Thoracic aorta (tissue), 2 donors: ENCODE results near the gene PCSK4. TPM values are rescaled to one million over a fixed set of nuclear protein-coding genes. Genes with fewer than 3 reads are reported as not detected.
"Not testable (repeated sequence)": the region's sequence is repeated elsewhere in the genome, so short reads cannot be mapped to it uniquely, and the experiment has no call there.

ENCODE experiments used
- ATAC-seq: fragments of 150-250 bp; one replicate; pipeline ENCODE4 v1.8.0; 2017; ENCODE audit warnings: low read depth; ENCODE audit not compliant: insufficient number of reproducible peaks, low FRiP score
- DNase-seq: peaks from one replicate; pipeline ENCODE4 v3.0.0-alpha.2; 2020; ENCODE audit warnings: low spot score
- H3K27ac ChIP-seq, 2 donors: fragments of 200-600 bp; sonication (generic); 1 replicate in 1 of 2; 2 replicates in 1 of 2; pipeline ENCODE4 v1.5.1; 2016; ENCODE audit warnings: mild to moderate bottlenecking in 2 of 2, moderate library complexity in 2 of 2
- H3K27me3 ChIP-seq: fragments of 200-600 bp; sonication (generic); replicated peaks from 2 replicates; pipeline ENCODE4 v1.6.0; 2016; ENCODE audit warnings: mild to moderate bottlenecking; ENCODE audit not compliant: insufficient read depth
- H3K36me3 ChIP-seq: fragments of 200-600 bp; sonication (generic); one replicate; pipeline ENCODE4 v1.5.1; 2016
- H3K4me1 ChIP-seq, 2 donors: fragments of 200-600 bp; sonication (generic); 1 replicate in 1 of 2; 2 replicates in 1 of 2; pipeline versions ENCODE4 v1.5.1 to v1.6.0; 2016; ENCODE audit warnings: low read depth in 2 of 2, mild to moderate bottlenecking in 1 of 2; ENCODE audit not compliant: control insufficient read depth in 1 of 2
- H3K4me3 ChIP-seq: fragments of 200-600 bp; sonication (generic); 2 replicates; pipeline ENCODE4 v1.5.1; 2016; ENCODE audit warnings: mild to moderate bottlenecking
- H3K9me3 ChIP-seq: fragments of 200-600 bp; sonication (generic); 2 replicates; pipeline ENCODE4 v1.5.1; 2016
- total RNA-seq, 2 donors: library from RNA; depleted of rRNA; stranded (reverse); fragments of >200 nt; gene quantifications; one replicate each; pipeline versions ENCODE4 v1.1.0 to v1.2.3, GENCODE V29; 2016
- TF ChIP-seq, protein P1 (sequence below): fragments of 200-600 bp; sonication (generic); IDR thresholded peaks from one replicate; pipeline ENCODE4 v1.5.1; 2019; ENCODE audit warnings: antibody characterized with exemption

PCSK4 gene
- total RNA-seq, 2 donors from 2014 or later = 0.56 to 0.68 TPM

DNA sequence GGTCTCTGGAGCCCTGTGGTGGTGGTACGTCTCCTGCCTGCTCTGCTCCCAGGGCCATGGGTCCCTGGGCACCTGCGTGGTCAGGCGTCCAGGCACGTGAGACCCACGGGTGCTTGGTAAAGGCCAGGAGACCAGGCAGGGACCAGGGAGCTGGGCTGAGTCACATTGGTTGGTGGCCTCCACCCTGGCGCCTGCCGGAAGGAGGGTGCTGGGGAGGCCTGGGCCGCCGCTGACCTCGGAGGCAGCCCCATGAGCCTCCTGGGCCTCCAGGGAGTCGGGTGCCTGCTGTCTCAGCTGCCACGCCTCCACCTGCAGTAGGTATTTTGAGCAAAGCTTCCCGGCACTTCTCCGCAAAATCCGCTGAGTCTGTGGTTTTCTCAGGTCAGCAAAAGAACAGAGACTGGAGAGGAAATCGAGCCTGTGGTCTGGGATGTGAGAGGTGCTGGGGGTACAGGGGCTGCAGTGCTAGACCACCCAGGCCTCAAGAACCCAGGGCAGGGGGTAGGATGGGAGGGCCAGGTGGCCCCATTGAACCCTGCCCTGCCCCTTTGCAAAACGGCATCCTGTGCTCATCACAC lies 30.1 kb upstream of the PCSK4 start:
- no peaks in the 10 kb centered on the region for H3K9me3 ChIP-seq
- no peak overlapping the region for H3K27ac ChIP-seq
- H3K36me3 ChIP-seq = no peaks in the 10 kb centered on the region
- ATAC-seq = no peak
- DNase-seq = no peak
- H3K4me1 ChIP-seq = peaks cover 0 to 6% of the 10 kb centered on the region in 2 donors
- no peaks in the 10 kb centered on the region for H3K27me3 ChIP-seq
- no peak overlapping the region for H3K4me3 ChIP-seq
- TF ChIP-seq, protein P1, sequence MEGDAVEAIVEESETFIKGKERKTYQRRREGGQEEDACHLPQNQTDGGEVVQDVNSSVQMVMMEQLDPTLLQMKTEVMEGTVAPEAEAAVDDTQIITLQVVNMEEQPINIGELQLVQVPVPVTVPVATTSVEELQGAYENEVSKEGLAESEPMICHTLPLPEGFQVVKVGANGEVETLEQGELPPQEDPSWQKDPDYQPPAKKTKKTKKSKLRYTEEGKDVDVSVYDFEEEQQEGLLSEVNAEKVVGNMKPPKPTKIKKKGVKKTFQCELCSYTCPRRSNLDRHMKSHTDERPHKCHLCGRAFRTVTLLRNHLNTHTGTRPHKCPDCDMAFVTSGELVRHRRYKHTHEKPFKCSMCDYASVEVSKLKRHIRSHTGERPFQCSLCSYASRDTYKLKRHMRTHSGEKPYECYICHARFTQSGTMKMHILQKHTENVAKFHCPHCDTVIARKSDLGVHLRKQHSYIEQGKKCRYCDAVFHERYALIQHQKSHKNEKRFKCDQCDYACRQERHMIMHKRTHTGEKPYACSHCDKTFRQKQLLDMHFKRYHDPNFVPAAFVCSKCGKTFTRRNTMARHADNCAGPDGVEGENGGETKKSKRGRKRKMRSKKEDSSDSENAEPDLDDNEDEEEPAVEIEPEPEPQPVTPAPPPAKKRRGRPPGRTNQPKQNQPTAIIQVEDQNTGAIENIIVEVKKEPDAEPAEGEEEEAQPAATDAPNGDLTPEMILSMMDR = no peak

DNA sequence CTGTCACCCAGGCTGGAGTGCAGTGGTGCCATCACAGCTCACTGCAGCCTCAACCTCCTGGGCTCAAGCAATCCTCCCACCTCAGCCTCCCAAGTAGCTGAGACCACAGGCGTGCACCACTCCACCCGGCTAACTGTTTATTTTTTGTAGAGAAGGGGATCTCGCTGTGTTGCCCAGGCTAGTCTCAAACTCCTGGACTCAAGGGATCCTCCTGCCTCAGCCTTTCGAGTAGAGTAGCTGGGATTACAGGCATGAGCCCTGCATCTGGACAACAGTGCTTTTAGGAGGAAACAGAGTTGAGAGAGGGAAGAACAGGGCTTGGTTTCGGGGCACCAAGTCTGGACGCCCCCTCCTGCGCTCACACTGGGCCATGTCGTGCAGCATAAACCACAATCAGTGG lies 29.7 kb upstream of the PCSK4 start:
- H3K4me1 ChIP-seq, H3K4me3 ChIP-seq, ATAC-seq, DNase-seq, H3K27me3 ChIP-seq, H3K36me3 ChIP-seq, H3K9me3 ChIP-seq, H3K27ac ChIP-seq: not testable (repeated sequence)

DNA sequence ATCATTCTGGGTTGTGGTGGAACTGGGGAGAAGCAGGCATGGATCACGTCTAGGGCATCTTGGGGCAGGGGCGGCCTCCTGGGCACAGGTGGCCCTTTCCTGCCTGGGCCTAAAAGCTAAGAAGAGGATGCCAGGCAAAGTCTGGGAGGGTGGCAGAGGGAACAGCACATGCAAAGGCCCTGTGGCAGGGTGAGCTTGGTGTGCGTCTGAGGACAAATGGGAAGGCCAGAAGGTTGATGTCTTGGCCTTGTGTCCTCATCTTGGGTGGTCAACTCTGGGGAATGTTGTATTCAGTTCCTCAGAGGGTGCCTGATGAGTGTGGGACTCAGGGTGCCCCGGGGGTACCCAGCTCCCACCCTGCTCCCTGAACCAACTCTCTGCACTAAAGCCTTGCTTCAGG lies 28.3 kb upstream of the PCSK4 start:
- H3K27me3 ChIP-seq = no peaks in the 10 kb centered on the region
- H3K4me1 ChIP-seq = peaks cover 0 to 5% of the 10 kb centered on the region in 2 donors
- H3K4me3 ChIP-seq = no peak overlapping the region
- H3K36me3 ChIP-seq = no peaks in the 10 kb centered on the region
- no peaks in the 10 kb centered on the region for H3K9me3 ChIP-seq
- ATAC-seq = no peak
- TF ChIP-seq, protein P1 = no peak
- no peak for DNase-seq
- H3K27ac ChIP-seq = no peak overlapping the region

DNA sequence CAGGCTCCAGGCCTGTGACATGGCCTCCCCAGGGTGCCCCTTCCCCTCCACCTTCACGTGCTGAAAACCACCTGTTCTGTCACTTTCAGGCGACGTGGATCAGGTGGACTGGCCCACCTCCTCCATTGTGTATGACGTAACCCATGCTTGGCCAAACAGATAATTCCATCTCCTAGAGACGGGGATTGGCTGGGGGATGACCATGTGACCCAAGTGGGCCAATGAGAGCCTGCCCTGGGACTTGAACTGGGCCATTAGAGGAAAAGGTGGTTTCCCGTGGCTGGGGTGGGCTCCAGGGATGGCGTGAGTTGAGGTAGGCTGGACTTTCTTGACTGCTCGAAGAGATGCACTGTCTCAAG lies 26.2 kb upstream of the PCSK4 start:
- TF ChIP-seq, protein P1 = no peak
- no peaks in the 10 kb centered on the region for H3K27me3 ChIP-seq

DNA sequence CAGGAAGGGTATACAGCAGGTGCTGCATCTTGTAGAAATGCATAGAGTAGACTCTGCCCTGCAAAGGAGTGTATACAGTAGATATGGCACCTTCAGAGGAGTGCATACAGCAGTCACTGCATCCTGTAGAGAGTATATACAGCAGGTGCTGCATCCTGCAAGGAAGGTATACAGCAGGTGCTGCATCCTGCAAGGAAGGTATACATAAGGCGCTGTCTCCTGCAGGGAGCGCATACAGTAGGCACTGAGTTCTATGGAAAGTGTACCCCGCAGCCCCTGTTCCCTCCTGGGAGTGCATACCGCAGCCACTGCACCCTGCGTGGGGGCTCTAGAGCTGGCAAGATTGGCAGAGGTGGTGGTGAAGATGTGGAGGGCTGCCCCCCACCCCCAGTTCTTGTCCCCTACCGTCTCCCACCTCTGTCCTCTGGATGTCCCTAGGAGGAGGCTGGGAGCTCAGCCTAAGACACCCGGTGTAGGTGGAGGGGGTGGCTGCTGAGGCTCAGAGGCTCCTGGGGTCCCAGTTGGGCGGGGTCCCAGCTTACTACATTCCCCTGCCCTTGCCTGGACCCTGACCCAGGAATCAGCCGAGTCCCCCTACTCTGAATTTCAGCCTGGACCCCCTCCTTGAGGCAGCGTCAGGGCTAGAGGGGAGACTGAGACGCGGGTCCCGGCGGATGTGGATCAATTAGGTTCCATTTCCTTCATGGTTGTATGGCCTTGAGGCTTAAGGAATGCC lies 25.0 kb upstream of the PCSK4 start:
- TF ChIP-seq, protein P1 = no peak
- DNase-seq (no peak), ATAC-seq (no peak)
- Histone ChIP-seq H3K27ac (no peak overlapping the region), H3K36me3 (no peaks in the 10 kb centered on the region), H3K9me3 (no peaks in the 10 kb centered on the region), H3K4me3 (no peak overlapping the region), H3K27me3 (no peaks in the 10 kb centered on the region), H3K4me1 (peaks cover 0 to 19% of the 10 kb centered on the region in 2 donors)

More for the DNA sequence above, 26.2 kb upstream of the PCSK4 start:
- Histone ChIP-seq H3K4me3 (no peak overlapping the region), H3K36me3 (no peaks in the 10 kb centered on the region), H3K9me3 (no peaks in the 10 kb centered on the region), H3K27ac (no peak overlapping the region), H3K4me1 (peaks cover 0 to 19% of the 10 kb centered on the region in 2 donors)
- no peak for ATAC-seq
- no peak for DNase-seq
